Adipocyte (in vitro differentiated cells): ENCODE data around the gene TRDN.

ENCODE experiments used
- DNase-seq: peaks from one replicate; pipeline ENCODE4 v3.0.0-alpha.2; 2015; ENCODE audit warnings: low read depth
- H3K27me3 ChIP-seq: replicated peaks from 2 replicates; pipeline ENCODE4 v1.7.0; 2013; ENCODE audit warnings: mild to moderate bottlenecking, low read length, moderate library complexity; ENCODE audit not compliant: control insufficient read depth, insufficient read depth
- H3K36me3 ChIP-seq: 2 replicates; pipeline ENCODE4 v1.7.0; 2013; ENCODE audit warnings: low read length, mild to moderate bottlenecking, moderate library complexity; ENCODE audit not compliant: control insufficient read depth, insufficient read depth, severe bottlenecking
- H3K4me1 ChIP-seq: 2 replicates; pipeline ENCODE4 v1.7.0; 2013; ENCODE audit warnings: mild to moderate bottlenecking, low read length, moderate library complexity; ENCODE audit not compliant: control insufficient read depth, insufficient read depth
- H3K4me3 ChIP-seq: 2 replicates; pipeline ENCODE4 v1.7.0; 2013; ENCODE audit warnings: mild to moderate bottlenecking, low read length, moderate library complexity
- H3K9ac ChIP-seq: 2 replicates; pipeline ENCODE4 v1.7.0; 2013; ENCODE audit warnings: mild to moderate bottlenecking, low read length, moderate library complexity
- H3K9me3 ChIP-seq: 2 replicates; pipeline ENCODE4 v1.7.0; 2013; ENCODE audit warnings: mild to moderate bottlenecking, low read length, moderate library complexity; ENCODE audit not compliant: control insufficient read depth

The TRDN gene

GRCh38 chr6:123625696-123626095 lies 11.1 kb downstream of the TRDN start:
- no peaks in the 10 kb centered on the region for H3K27me3 ChIP-seq

GRCh38 chr6:123622780-123623179 lies 14.0 kb downstream of the TRDN start:
- H3K4me1 ChIP-seq: no peaks in the 10 kb centered on the region
- no peak for DNase-seq
- no peak overlapping the region for H3K9ac ChIP-seq
- H3K4me3 ChIP-seq: no peak overlapping the region
- H3K27me3 ChIP-seq: no peaks in the 10 kb centered on the region
- H3K9me3 ChIP-seq: no peaks in the 10 kb centered on the region
- H3K36me3 ChIP-seq: no peaks in the 10 kb centered on the region

More at GRCh38 chr6:123625696-123626095, 11.1 kb downstream of the TRDN start:
- no peaks in the 10 kb centered on the region for H3K9me3 ChIP-seq
- no peak overlapping the region for H3K4me3 ChIP-seq
- no peak for DNase-seq
- H3K9ac ChIP-seq: no peak overlapping the region
- no peaks in the 10 kb centered on the region for H3K4me1 ChIP-seq
- H3K36me3 ChIP-seq: no peaks in the 10 kb centered on the region

- Histone ChIP-seq H3K27me3 (no peaks in the 10 kb centered on the region), H3K4me1 (no peaks in the 10 kb centered on the region), H3K9me3 (no peaks in the 10 kb centered on the region), H3K9ac (no peak overlapping the region), H3K36me3 (no peaks in the 10 kb centered on the region), H3K4me3 (no peak overlapping the region)
- no peak for DNase-seq
Observed at GRCh38 chr6:123619156-123619555, 17.6 kb downstream of the TRDN start.

GRCh38 chr6:123616942-123617341 lies 19.8 kb downstream of the TRDN start:
- no peak overlapping the region for H3K9ac ChIP-seq
- no peaks in the 10 kb centered on the region for H3K9me3 ChIP-seq
- H3K4me1 ChIP-seq: no peaks in the 10 kb centered on the region
- no peaks in the 10 kb centered on the region for H3K27me3 ChIP-seq
- H3K4me3 ChIP-seq: no peak overlapping the region
- DNase-seq: no peak
- no peaks in the 10 kb centered on the region for H3K36me3 ChIP-seq

- no peak overlapping the region for H3K9ac ChIP-seq
- no peaks in the 10 kb centered on the region for H3K9me3 ChIP-seq
- H3K4me3 ChIP-seq: no peak overlapping the region
Observed at GRCh38 chr6:123616016-123616415, 20.7 kb downstream of the TRDN start.

GRCh38 chr6:123610779-123611178 lies 26.0 kb downstream of the TRDN start:
- no peaks in the 10 kb centered on the region for H3K36me3 ChIP-seq
- H3K4me1 ChIP-seq: no peaks in the 10 kb centered on the region
- no peaks in the 10 kb centered on the region for H3K9me3 ChIP-seq
- H3K27me3 ChIP-seq: no peaks in the 10 kb centered on the region
- no peak for DNase-seq
- H3K9ac ChIP-seq: no peak overlapping the region
- H3K4me3 ChIP-seq: no peak overlapping the region

More at GRCh38 chr6:123616016-123616415, 20.7 kb downstream of the TRDN start:
- no peaks in the 10 kb centered on the region for H3K4me1 ChIP-seq
- no peaks in the 10 kb centered on the region for H3K36me3 ChIP-seq
- no peak for DNase-seq
- no peaks in the 10 kb centered on the region for H3K27me3 ChIP-seq

- Histone ChIP-seq H3K27me3 (no peaks in the 10 kb centered on the region), H3K36me3 (no peaks in the 10 kb centered on the region), H3K9ac (no peak overlapping the region), H3K4me1 (no peaks in the 10 kb centered on the region), H3K9me3 (no peaks in the 10 kb centered on the region), H3K4me3 (no peak overlapping the region)
- DNase-seq: no peak
Observed at GRCh38 chr6:123604067-123604466, 32.7 kb downstream of the TRDN start.

- Histone ChIP-seq H3K36me3 (no peaks in the 10 kb centered on the region), H3K4me1 (no peaks in the 10 kb centered on the region), H3K4me3 (no peak overlapping the region), H3K27me3 (no peaks in the 10 kb centered on the region), H3K9ac (no peak overlapping the region), H3K9me3 (no peaks in the 10 kb centered on the region)
- no peak for DNase-seq
Observed at GRCh38 chr6:123598011-123598410, 38.7 kb downstream of the TRDN start.

GRCh38 chr6:123594776-123595175 lies 42.0 kb downstream of the TRDN start:
- H3K4me1 ChIP-seq: no peaks in the 10 kb centered on the region
- DNase-seq: no peak
- no peaks in the 10 kb centered on the region for H3K36me3 ChIP-seq
- H3K9me3 ChIP-seq: no peaks in the 10 kb centered on the region
- H3K9ac ChIP-seq: no peak overlapping the region
- H3K4me3 ChIP-seq: no peak overlapping the region
- H3K27me3 ChIP-seq: no peaks in the 10 kb centered on the region

- Histone ChIP-seq H3K9ac (no peak overlapping the region), H3K4me1 (no peaks in the 10 kb centered on the region), H3K27me3 (no peaks in the 10 kb centered on the region), H3K36me3 (no peaks in the 10 kb centered on the region), H3K9me3 (no peaks in the 10 kb centered on the region), H3K4me3 (no peak overlapping the region)
- no peak for DNase-seq
Observed at GRCh38 chr6:123592426-123592825, 44.3 kb downstream of the TRDN start.

- no peaks in the 10 kb centered on the region for H3K27me3 ChIP-seq
- H3K9me3 ChIP-seq: no peaks in the 10 kb centered on the region
- H3K4me1 ChIP-seq: no peaks in the 10 kb centered on the region
- H3K36me3 ChIP-seq: no peaks in the 10 kb centered on the region
- H3K4me3 ChIP-seq: no peak overlapping the region
- no peak overlapping the region for H3K9ac ChIP-seq
- no peak for DNase-seq
Observed at GRCh38 chr6:123589973-123590372, 46.8 kb downstream of the TRDN start.

- no peak overlapping the region for H3K4me3 ChIP-seq
- no peaks in the 10 kb centered on the region for H3K27me3 ChIP-seq
- H3K4me1 ChIP-seq: no peaks in the 10 kb centered on the region
- DNase-seq: no peak
- no peaks in the 10 kb centered on the region for H3K9me3 ChIP-seq
- no peak overlapping the region for H3K9ac ChIP-seq
- H3K36me3 ChIP-seq: no peaks in the 10 kb centered on the region
Observed at GRCh38 chr6:123589317-123589716, 47.4 kb downstream of the TRDN start.
